CD14-positive monocyte (primary cell): ENCODE data around the gene GREB1L. TPM values are rescaled to one million over a fixed set of nuclear protein-coding genes. Genes with fewer than 3 reads are reported as not detected.

ENCODE experiments used
- DNase-seq, 3 donors: peaks; one replicate each; pipeline ENCODE4 v3.0.0-alpha.2; 2011 to 2022
- H2AFZ ChIP-seq: 2 replicates; pipeline ENCODE4 v1.6.0; 2012; ENCODE audit warnings: mild to moderate bottlenecking, low read depth, low read length, inconsistent platforms; ENCODE audit not compliant: insufficient read depth, poor library complexity, severe bottlenecking
- H3K27ac ChIP-seq, 2 donors: 1 replicate in 1 of 2; 2 replicates in 1 of 2; pipeline ENCODE4 v1.5.1; 2012 to 2013; ENCODE audit warnings: low read length in 2 of 2, control low read depth in 1 of 2, inconsistent platforms in 1 of 2, low read depth in 1 of 2, mild to moderate bottlenecking in 1 of 2
- H3K27me3 ChIP-seq, 2 donors: one replicate each; pipeline versions ENCODE4 v1.6.0 to v1.6.1; 2011 to 2013; ENCODE audit warnings: low read length in 2 of 2; ENCODE audit not compliant: control insufficient read depth in 2 of 2, insufficient read depth in 2 of 2
- H3K36me3 ChIP-seq, 2 donors: replicated peaks in 1 of 2; 1 replicate in 1 of 2; 2 replicates in 1 of 2; pipeline versions ENCODE4 v1.5.1 to v1.6.1; 2012 to 2013; ENCODE audit warnings: low read length in 2 of 2, control low read depth in 1 of 2, inconsistent platforms in 1 of 2, mild to moderate bottlenecking in 1 of 2; ENCODE audit not compliant: insufficient read depth in 2 of 2, control insufficient read depth in 1 of 2
- H3K4me1 ChIP-seq, 2 donors: 1 replicate in 1 of 2; 2 replicates in 1 of 2; pipeline versions ENCODE4 v1.5.1 to v1.6.1; 2012 to 2013; ENCODE audit warnings: low read length in 2 of 2, control low read depth in 1 of 2, inconsistent platforms in 1 of 2, mild to moderate bottlenecking in 1 of 2, moderate library complexity in 1 of 2; ENCODE audit not compliant: insufficient read depth in 2 of 2, control insufficient read depth in 1 of 2
- H3K4me2 ChIP-seq: replicated peaks from 2 replicates; pipeline ENCODE3; 2012; ENCODE audit warnings: low read length, moderate library complexity, mild to moderate bottlenecking; ENCODE audit not compliant: poor library complexity, severe bottlenecking; ENCODE audit errors: extremely low read depth
- H3K4me3 ChIP-seq, 3 experiments: fragments of 200-600 bp in 1 of 3; sonication (generic) in 1 of 3; replicated peaks in 1 of 3; 1 replicate in 2 of 3; 2 replicates in 1 of 3; pipeline ENCODE4 v1.5.1; 2011 to 2013; ENCODE audit warnings: low read length in 3 of 3, mild to moderate bottlenecking in 3 of 3, control low read depth in 2 of 3, low read depth in 2 of 3, inconsistent platforms in 1 of 3, moderate library complexity in 1 of 3
- H3K79me2 ChIP-seq: 2 replicates; pipeline ENCODE4 v1.6.0; 2012; ENCODE audit warnings: mild to moderate bottlenecking, control low read depth, inconsistent platforms, low read length, moderate library complexity; ENCODE audit not compliant: insufficient read depth
- H3K9ac ChIP-seq: 2 replicates; pipeline ENCODE4 v1.6.0; 2017; ENCODE audit warnings: low read length, mild to moderate bottlenecking; ENCODE audit not compliant: insufficient read depth, poor library complexity, severe bottlenecking
- H3K9me3 ChIP-seq, 2 donors: replicated peaks in 1 of 2; 1 replicate in 1 of 2; 2 replicates in 1 of 2; pipeline versions ENCODE4 v1.5.1 to v1.6.1; 2012 to 2013; ENCODE audit warnings: low read length in 2 of 2, control low read depth in 1 of 2; ENCODE audit not compliant: control insufficient read depth in 1 of 2, insufficient read depth in 1 of 2
- H4K20me1 ChIP-seq: 2 replicates; pipeline ENCODE4 v1.6.0; 2012; ENCODE audit warnings: mild to moderate bottlenecking, low read length, control low read depth, moderate library complexity; ENCODE audit not compliant: insufficient read depth
- H3K27ac Mint-ChIP-seq, 7 donors: one replicate each; pipeline ENCODE4 v1.8.0; 2020; ENCODE audit warnings: mild to moderate bottlenecking in 7 of 7, mixed read lengths in 7 of 7, moderate library complexity in 6 of 7, inconsistent platforms in 2 of 7
- H3K27me3 Mint-ChIP-seq, 3 donors: one replicate each; pipeline ENCODE4 v1.8.0; 2021 to 2022; ENCODE audit warnings: low read depth in 3 of 3, mild to moderate bottlenecking in 3 of 3, mixed read lengths in 3 of 3, moderate library complexity in 3 of 3, inconsistent platforms in 1 of 3
- H3K36me3 Mint-ChIP-seq, 2 donors: one replicate each; pipeline ENCODE4 v1.8.0; 2020; ENCODE audit warnings: mixed read lengths in 2 of 2, inconsistent platforms in 1 of 2, mild to moderate bottlenecking in 1 of 2
- H3K4me1 Mint-ChIP-seq: one replicate; pipeline ENCODE4 v1.8.0; 2020; ENCODE audit warnings: mild to moderate bottlenecking, mixed read lengths
- H3K4me3 Mint-ChIP-seq, 2 donors: one replicate each; pipeline ENCODE4 v1.8.0; 2020; ENCODE audit warnings: mild to moderate bottlenecking in 2 of 2, mixed read lengths in 2 of 2, moderate library complexity in 1 of 2
- H3K9me3 Mint-ChIP-seq, 7 donors: one replicate each; pipeline ENCODE4 v1.8.0; 2020 to 2022; ENCODE audit warnings: mixed read lengths in 7 of 7, mild to moderate bottlenecking in 6 of 7, moderate library complexity in 6 of 7, inconsistent platforms in 2 of 7
- WGBS: methylation state at CpG from one replicate; pipeline ENCODE4 v1.1.5; 2013; ENCODE audit warnings: missing lambda C conversion rate; ENCODE audit not compliant: insufficient coverage; 5-methylcytosine and 5-hydroxymethylcytosine counted together
- intact Hi-C, 2 donors: fragments of 100-400 bp; cut with micrococcal nuclease; formaldehyde crosslinking; loops; one replicate each; pipeline versions ENCODE4 v1.15.0 to v1.15.1; 2023
- polyA plus RNA-seq, 3 donors: library from polyadenylated mRNA; depleted of rRNA in 1 of 3; unstranded in 2 of 3; stranded (reverse) in 1 of 3; fragments of 300-500 nt in 2 of 3; fragments of >200 nt in 1 of 3; fragmentation: Illumina TruSeq in 2 of 3; gene quantifications; 1 replicate in 2 of 3; 2 replicates in 1 of 3; pipeline ENCODE4 v1.2.3, GENCODE V29; 2012 to 2021
- TF ChIP-seq, protein P1 (sequence below): fragments of 200-600 bp; IDR thresholded peaks from one replicate; pipeline ENCODE4 v1.8.0; 2022; ENCODE audit warnings: antibody characterized with exemption, mild to moderate bottlenecking

The GREB1L gene
- polyA plus RNA-seq, 3 donors, result 0.02 to 0.03 TPM; not detected in 1

GRCh38 chr18:21459706-21460286, 217.8 kb downstream of the GREB1L start:
- H3K4me1 ChIP-seq, result no peaks in the 10 kb centered on the region
- no peaks in the 10 kb centered on the region for H4K20me1 ChIP-seq
- H3K36me3 ChIP-seq, result no peaks in the 10 kb centered on the region
- H3K27ac ChIP-seq, result no peak overlapping the region
- TF ChIP-seq, protein P1, sequence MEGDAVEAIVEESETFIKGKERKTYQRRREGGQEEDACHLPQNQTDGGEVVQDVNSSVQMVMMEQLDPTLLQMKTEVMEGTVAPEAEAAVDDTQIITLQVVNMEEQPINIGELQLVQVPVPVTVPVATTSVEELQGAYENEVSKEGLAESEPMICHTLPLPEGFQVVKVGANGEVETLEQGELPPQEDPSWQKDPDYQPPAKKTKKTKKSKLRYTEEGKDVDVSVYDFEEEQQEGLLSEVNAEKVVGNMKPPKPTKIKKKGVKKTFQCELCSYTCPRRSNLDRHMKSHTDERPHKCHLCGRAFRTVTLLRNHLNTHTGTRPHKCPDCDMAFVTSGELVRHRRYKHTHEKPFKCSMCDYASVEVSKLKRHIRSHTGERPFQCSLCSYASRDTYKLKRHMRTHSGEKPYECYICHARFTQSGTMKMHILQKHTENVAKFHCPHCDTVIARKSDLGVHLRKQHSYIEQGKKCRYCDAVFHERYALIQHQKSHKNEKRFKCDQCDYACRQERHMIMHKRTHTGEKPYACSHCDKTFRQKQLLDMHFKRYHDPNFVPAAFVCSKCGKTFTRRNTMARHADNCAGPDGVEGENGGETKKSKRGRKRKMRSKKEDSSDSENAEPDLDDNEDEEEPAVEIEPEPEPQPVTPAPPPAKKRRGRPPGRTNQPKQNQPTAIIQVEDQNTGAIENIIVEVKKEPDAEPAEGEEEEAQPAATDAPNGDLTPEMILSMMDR, result no peak
- no peak overlapping the region for H3K9ac ChIP-seq
- H2AFZ ChIP-seq, result no peak overlapping the region
- no peak overlapping the region for H3K4me3 ChIP-seq
- H3K4me2 ChIP-seq, result no peak overlapping the region
- DNase-seq, result no peak
- Mint-ChIP-seq H3K9me3 (peaks cover 0 to 5% (median 0%) of the 10 kb centered on the region in 7 donors), H3K27ac (no peak overlapping the region), H3K27me3 (peaks cover 5 to 8% (median 7%) of the 10 kb centered on the region in 3 donors), H3K4me3 (no peak overlapping the region), H3K4me1 (no peaks in the 10 kb centered on the region), H3K36me3 (no peaks in the 10 kb centered on the region)
- 93% methylated on average over 6 of the region's 10 CpGs for WGBS
- no peaks in the 10 kb centered on the region for H3K79me2 ChIP-seq
- no peaks in the 10 kb centered on the region for H3K27me3 ChIP-seq
- intact Hi-C loops, result no loop called here
- no peaks in the 10 kb centered on the region for H3K9me3 ChIP-seq

- H3K9me3 Mint-ChIP-seq, result peaks cover 0 to 5% (median 0%) of the 10 kb centered on the region in 7 donors
- no peaks in the 10 kb centered on the region for H3K36me3 Mint-ChIP-seq
- TF ChIP-seq, protein P1, result no peak
- no peak overlapping the region for H3K27ac ChIP-seq
- no peaks in the 10 kb centered on the region for H4K20me1 ChIP-seq
- H3K36me3 ChIP-seq, result no peaks in the 10 kb centered on the region
- no peaks in the 10 kb centered on the region for H3K4me1 Mint-ChIP-seq
- H3K4me2 ChIP-seq, result no peak overlapping the region
- H3K4me1 ChIP-seq, result no peaks in the 10 kb centered on the region
- no peaks in the 10 kb centered on the region for H3K79me2 ChIP-seq
- H3K27me3 Mint-ChIP-seq, result peaks cover 4 to 8% (median 7%) of the 10 kb centered on the region in 3 donors
- intact Hi-C loops, result no loop called here
- WGBS, result 94% methylated on average over 3 of the region's 4 CpGs
- H2AFZ ChIP-seq, result no peak overlapping the region
- no peak overlapping the region for H3K4me3 ChIP-seq
- H3K9ac ChIP-seq, result no peak overlapping the region
- H3K27me3 ChIP-seq, result no peaks in the 10 kb centered on the region
- H3K4me3 Mint-ChIP-seq, result no peak overlapping the region
- DNase-seq, result no peak
- H3K9me3 ChIP-seq, result no peaks in the 10 kb centered on the region
- peak overlapping the region in 1 of 7 donors; percentile 16 for H3K27ac Mint-ChIP-seq
Observed at GRCh38 chr18:21461460-21461859, 219.4 kb downstream of the GREB1L start.
